Transverse colon (tissue), 3 donors: ENCODE data around the gene TP53AIP1.

ENCODE experiments used
- POLR2A ChIP-seq: fragments of 450-650 bp; IDR thresholded peaks from one replicate; pipeline ENCODE4 v1.6.1; 2016; ENCODE audit warnings: antibody characterized with exemption, mild to moderate bottlenecking, moderate library complexity
- TF ChIP-seq, protein P1 (sequence below), 5 experiments: fragments of 200-600 bp in 3 of 5; fragments of 450-650 bp in 2 of 5; sonication (generic) in 3 of 5; IDR thresholded peaks; 1 replicate in 2 of 5; 2 replicates in 3 of 5; pipeline ENCODE4 v1.5.1; 2016 to 2017; ENCODE audit warnings: antibody characterized with exemption in 5 of 5, inconsistent platforms in 3 of 5, mild to moderate bottlenecking in 2 of 5, moderate library complexity in 1 of 5

DNA sequence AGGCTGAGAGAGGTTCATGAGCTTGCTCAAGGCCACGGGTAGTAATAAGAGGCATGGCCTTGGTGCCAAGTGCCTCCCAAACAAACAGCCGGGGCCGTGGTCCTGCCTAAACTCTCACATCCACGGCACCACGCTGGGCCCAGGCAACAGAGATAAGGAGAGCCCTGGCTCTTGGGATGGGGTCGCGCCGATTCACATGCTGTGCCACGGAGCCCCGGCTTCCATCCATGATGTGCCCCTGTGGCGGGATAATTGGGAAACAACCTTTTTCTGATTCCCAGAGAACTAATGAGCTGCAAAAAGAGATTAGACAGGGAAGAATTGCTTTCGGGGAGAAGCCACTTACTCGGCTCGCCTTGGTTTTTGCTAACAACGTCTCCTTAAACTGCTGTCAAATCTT lies 22.0 kb downstream of the TP53AIP1 start:
- TF ChIP-seq, protein P1, sequence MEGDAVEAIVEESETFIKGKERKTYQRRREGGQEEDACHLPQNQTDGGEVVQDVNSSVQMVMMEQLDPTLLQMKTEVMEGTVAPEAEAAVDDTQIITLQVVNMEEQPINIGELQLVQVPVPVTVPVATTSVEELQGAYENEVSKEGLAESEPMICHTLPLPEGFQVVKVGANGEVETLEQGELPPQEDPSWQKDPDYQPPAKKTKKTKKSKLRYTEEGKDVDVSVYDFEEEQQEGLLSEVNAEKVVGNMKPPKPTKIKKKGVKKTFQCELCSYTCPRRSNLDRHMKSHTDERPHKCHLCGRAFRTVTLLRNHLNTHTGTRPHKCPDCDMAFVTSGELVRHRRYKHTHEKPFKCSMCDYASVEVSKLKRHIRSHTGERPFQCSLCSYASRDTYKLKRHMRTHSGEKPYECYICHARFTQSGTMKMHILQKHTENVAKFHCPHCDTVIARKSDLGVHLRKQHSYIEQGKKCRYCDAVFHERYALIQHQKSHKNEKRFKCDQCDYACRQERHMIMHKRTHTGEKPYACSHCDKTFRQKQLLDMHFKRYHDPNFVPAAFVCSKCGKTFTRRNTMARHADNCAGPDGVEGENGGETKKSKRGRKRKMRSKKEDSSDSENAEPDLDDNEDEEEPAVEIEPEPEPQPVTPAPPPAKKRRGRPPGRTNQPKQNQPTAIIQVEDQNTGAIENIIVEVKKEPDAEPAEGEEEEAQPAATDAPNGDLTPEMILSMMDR (IDR thresholded peaks at IDR 0.05) = no peak
- TF ChIP-seq POLR2A = no peak
